CD4-positive, alpha-beta T cell treated with Interleukin-4 for 4 hours (primary cell): ENCODE results near the gene FGGY.
"Not testable (repeated sequence)": the region's sequence is repeated elsewhere in the genome, so short reads cannot be mapped to it uniquely, and the experiment has no call there.

Experiments used
- DNase-seq: peaks from one replicate; pipeline ENCODE4 v3.0.0-alpha.2; 2020

Gene FGGY

GRCh38 chr1:59690171-59690930 lies 393.5 kb downstream of the FGGY start:
- DNase-seq: no peak

GRCh38 chr1:59691261-59691660 lies 394.4 kb downstream of the FGGY start:
- DNase-seq: no peak

GRCh38 chr1:59692591-59692990 lies 395.7 kb downstream of the FGGY start:
- DNase-seq: no peak

- no peak for DNase-seq
Measured at GRCh38 chr1:59693406-59693805, 396.5 kb downstream of the FGGY start.

GRCh38 chr1:59695252-59695651 lies 398.4 kb downstream of the FGGY start:
- DNase-seq: no peak

GRCh38 chr1:59696421-59697115 lies 399.7 kb downstream of the FGGY start:
- DNase-seq: peak; percentile 17

GRCh38 chr1:59697150-59697800 lies 400.4 kb downstream of the FGGY start:
- peak; percentile 30 for DNase-seq

GRCh38 chr1:59698386-59698785 lies 401.5 kb downstream of the FGGY start:
- DNase-seq: no peak

GRCh38 chr1:59699227-59699847 lies 402.4 kb downstream of the FGGY start:
- DNase-seq: peak; percentile 62

GRCh38 chr1:59701376-59701775 lies 404.5 kb downstream of the FGGY start:
- DNase-seq: no peak

- no peak for DNase-seq
Measured at GRCh38 chr1:59703226-59703917, 406.5 kb downstream of the FGGY start.

- no peak for DNase-seq
Measured at GRCh38 chr1:59703918-59704378, 407.1 kb downstream of the FGGY start.

GRCh38 chr1:59704716-59705115 lies 407.8 kb downstream of the FGGY start:
- DNase-seq: no peak

- no peak for DNase-seq
Measured at GRCh38 chr1:59705466-59706302, 408.8 kb downstream of the FGGY start.

GRCh38 chr1:59706303-59706599 lies 409.4 kb downstream of the FGGY start:
- DNase-seq: no peak

- DNase-seq: no peak
Measured at GRCh38 chr1:59707178-59707791, 410.4 kb downstream of the FGGY start.

- no peak for DNase-seq
Measured at GRCh38 chr1:59709333-59709732, 412.4 kb downstream of the FGGY start.

GRCh38 chr1:59710920-59711319 lies 414.0 kb downstream of the FGGY start:
- not testable (repeated sequence) for DNase-seq

GRCh38 chr1:59714219-59714618 lies 417.3 kb downstream of the FGGY start:
- no peak for DNase-seq

GRCh38 chr1:59714966-59715365 lies 418.1 kb downstream of the FGGY start:
- DNase-seq: no peak

GRCh38 chr1:59716832-59717231 lies 419.9 kb downstream of the FGGY start:
- no peak for DNase-seq
